HEK293 (cell line): ENCODE measurements around the gene ASCL3.

Experiments
- CTCF ChIA-PET: fragments of 350-600 bp; formaldehyde crosslinking; extraction: SDS; loops from one replicate; lab custom pipeline; 2021; ENCODE audit warnings: antibody characterized with exemption; lab: Yijun Ruan, JAX
- POLR2A ChIA-PET: fragments of 300-600 bp; formaldehyde crosslinking; extraction: SDS; loops from one replicate; lab custom pipeline; 2020; ENCODE audit warnings: antibody characterized with exemption, inconsistent platforms; lab: Yijun Ruan, JAX
- H3K27ac ChIP-seq: fragments of 200-500 bp; sonication (Bioruptor generic); 2 replicates; pipeline ENCODE4 v1.5.1; 2014; ENCODE audit warnings: low read depth, low read length, control low read depth, inconsistent platforms; ENCODE audit errors: extremely low read depth
- H3K36me3 ChIP-seq, 2 experiments: fragments of 200-500 bp in 1 of 2; sonication (Bioruptor generic) in 1 of 2; 1 replicate in 1 of 2; 2 replicates in 1 of 2; pipeline ENCODE4 v1.5.1; 2014 to 2017; ENCODE audit warnings: inconsistent platforms in 2 of 2, low read length in 2 of 2; ENCODE audit not compliant: control insufficient read depth in 2 of 2, insufficient read depth in 1 of 2
- H3K4me1 ChIP-seq: fragments of 200-500 bp; sonication (Bioruptor generic); 2 replicates; pipeline ENCODE4 v1.5.1; 2014; ENCODE audit warnings: mild to moderate bottlenecking, low read length, inconsistent platforms; ENCODE audit not compliant: control insufficient read depth, insufficient read depth
- H3K4me3 ChIP-seq: 2 replicates; pipeline ENCODE4 v1.5.1; 2011; ENCODE audit warnings: low read depth, mild to moderate bottlenecking, control low read depth, low read length, moderate library complexity
- H3K9me3 ChIP-seq: fragments of 200-500 bp; sonication (Bioruptor generic); 2 replicates; pipeline ENCODE4 v1.5.1; 2014; ENCODE audit warnings: low read depth, low read length, inconsistent platforms; ENCODE audit not compliant: control insufficient read depth, insufficient read depth
- KLF16 ChIP-seq: fragments of 450-650 bp; formaldehyde crosslinking; IDR thresholded peaks from 2 replicates; pipeline ENCODE4 v1.5.1; 2017; ENCODE audit warnings: missing biosample characterization, missing genetic modification characterization
- TCF7L2 ChIP-seq: IDR thresholded peaks from 2 replicates; pipeline ENCODE4 v1.6.1; 2011; ENCODE audit warnings: low read depth, mild to moderate bottlenecking, inconsistent platforms, low read length, moderate library complexity, borderline replicate concordance
- WT1 ChIP-seq: fragments of 450-650 bp; formaldehyde crosslinking; IDR thresholded peaks from 2 replicates; pipeline ENCODE4 v1.5.1; 2016; ENCODE audit warnings: missing biosample characterization, missing genetic modification characterization
- ZFHX2 ChIP-seq: fragments of 450-650 bp; formaldehyde crosslinking; conservative IDR thresholded peaks from 2 replicates; pipeline ENCODE4 v1.5.1; 2016; ENCODE audit warnings: missing biosample characterization, missing genetic modification characterization
- ZFP3 ChIP-seq: fragments of 450-650 bp; formaldehyde crosslinking; IDR thresholded peaks from 2 replicates; pipeline ENCODE4 v1.5.1; 2016; ENCODE audit warnings: low read depth, missing biosample characterization, missing genetic modification characterization
- ZNF10 ChIP-seq: fragments of 450-650 bp; formaldehyde crosslinking; IDR thresholded peaks from 2 replicates; pipeline ENCODE4 v1.5.1; 2017; ENCODE audit warnings: missing biosample characterization, missing genetic modification characterization
- ZNF148 ChIP-seq: fragments of 450-650 bp; formaldehyde crosslinking; IDR thresholded peaks from 2 replicates; pipeline ENCODE4 v1.5.0; 2017; ENCODE audit warnings: missing biosample characterization, missing genetic modification characterization, borderline replicate concordance
- ZNF157 ChIP-seq: fragments of 450-650 bp; formaldehyde crosslinking; IDR thresholded peaks from 2 replicates; pipeline ENCODE4 v1.5.1; 2016; ENCODE audit warnings: missing biosample characterization, missing genetic modification characterization
- ZNF184 ChIP-seq: fragments of 450-650 bp; IDR thresholded peaks from 2 replicates; pipeline ENCODE4 v1.5.1; 2018; ENCODE audit warnings: missing biosample characterization, mild to moderate bottlenecking, missing genetic modification characterization
- ZNF2 ChIP-seq: fragments of 450-650 bp; formaldehyde crosslinking; IDR thresholded peaks from 2 replicates; pipeline ENCODE4 v1.5.1; 2016; ENCODE audit warnings: missing biosample characterization, missing genetic modification characterization
- ZNF211 ChIP-seq: fragments of 450-650 bp; formaldehyde crosslinking; IDR thresholded peaks from 2 replicates; pipeline ENCODE4 v1.5.1; 2016; ENCODE audit warnings: low read depth, missing biosample characterization, missing genetic modification characterization
- ZNF23 ChIP-seq: fragments of 450-650 bp; formaldehyde crosslinking; IDR thresholded peaks from 2 replicates; pipeline ENCODE4 v1.5.1; 2016; ENCODE audit warnings: missing biosample characterization, missing genetic modification characterization, borderline replicate concordance
- ZNF292 ChIP-seq: fragments of 450-650 bp; formaldehyde crosslinking; IDR thresholded peaks from 2 replicates; pipeline ENCODE4 v1.5.1; 2016; ENCODE audit warnings: low read depth, missing biosample characterization, missing genetic modification characterization, borderline replicate concordance
- ZNF501 ChIP-seq: fragments of 450-650 bp; formaldehyde crosslinking; IDR thresholded peaks from 2 replicates; pipeline ENCODE4 v1.5.1; 2016; ENCODE audit warnings: missing biosample characterization, missing genetic modification characterization
- ZNF514 ChIP-seq: fragments of 450-650 bp; formaldehyde crosslinking; IDR thresholded peaks from 2 replicates; pipeline ENCODE4 v1.5.1; 2016; ENCODE audit warnings: missing biosample characterization, missing genetic modification characterization
- ZNF560 ChIP-seq: fragments of 450-650 bp; formaldehyde crosslinking; IDR thresholded peaks from 2 replicates; pipeline ENCODE4 v1.5.1; 2017; ENCODE audit warnings: missing biosample characterization, missing genetic modification characterization, borderline replicate concordance
- ZNF654 ChIP-seq: fragments of 450-650 bp; formaldehyde crosslinking; IDR thresholded peaks from 2 replicates; pipeline ENCODE4 v1.5.1; 2016; ENCODE audit warnings: low read depth, missing biosample characterization, missing genetic modification characterization
- ZNF747 ChIP-seq: fragments of 450-650 bp; formaldehyde crosslinking; IDR thresholded peaks from 2 replicates; pipeline ENCODE4 v1.5.1; 2016; ENCODE audit warnings: missing biosample characterization, missing genetic modification characterization
- ZNF791 ChIP-seq: fragments of 450-650 bp; formaldehyde crosslinking; IDR thresholded peaks from 2 replicates; pipeline ENCODE4 v1.5.1; 2016; ENCODE audit warnings: missing biosample characterization, missing genetic modification characterization
- ZNF792 ChIP-seq: fragments of 450-650 bp; formaldehyde crosslinking; IDR thresholded peaks from 2 replicates; pipeline ENCODE4 v1.5.1; 2016; ENCODE audit warnings: missing biosample characterization, missing genetic modification characterization
- ZSCAN18 ChIP-seq: fragments of 450-650 bp; formaldehyde crosslinking; IDR thresholded peaks from 2 replicates; pipeline ENCODE4 v1.5.1; 2016; ENCODE audit warnings: missing biosample characterization, missing genetic modification characterization
- ZSCAN5A ChIP-seq: fragments of 450-650 bp; formaldehyde crosslinking; IDR thresholded peaks from 2 replicates; pipeline ENCODE4 v1.5.1; 2016; ENCODE audit warnings: missing biosample characterization, missing genetic modification characterization
- TF ChIP-seq, protein P1 (sequence below): fragments of 450-650 bp; formaldehyde crosslinking; IDR thresholded peaks from 2 replicates; pipeline ENCODE4 v1.5.1; 2017; ENCODE audit warnings: missing biosample characterization, mild to moderate bottlenecking, missing genetic modification characterization, moderate library complexity
- TF ChIP-seq, protein P2 (sequence below): fragments of 450-650 bp; formaldehyde crosslinking; IDR thresholded peaks from 2 replicates; pipeline ENCODE4 v1.5.1; 2016; ENCODE audit warnings: missing biosample characterization, missing genetic modification characterization

ASCL3 gene

GRCh38 chr11:8961401-8961800 is 18.6 kb upstream of the ASCL3 start (continued):
- TF ChIP-seq ZSCAN5A (no peak), ZNF792 (tag by site-specific recombination) (no peak), ZNF560 (no peak), WT1 (tag by site-specific recombination) (no peak), KLF16 (tag by site-specific recombination) (no peak), ZNF157 (no peak), ZFHX2 (tag by site-specific recombination) (no peak)

DNA sequence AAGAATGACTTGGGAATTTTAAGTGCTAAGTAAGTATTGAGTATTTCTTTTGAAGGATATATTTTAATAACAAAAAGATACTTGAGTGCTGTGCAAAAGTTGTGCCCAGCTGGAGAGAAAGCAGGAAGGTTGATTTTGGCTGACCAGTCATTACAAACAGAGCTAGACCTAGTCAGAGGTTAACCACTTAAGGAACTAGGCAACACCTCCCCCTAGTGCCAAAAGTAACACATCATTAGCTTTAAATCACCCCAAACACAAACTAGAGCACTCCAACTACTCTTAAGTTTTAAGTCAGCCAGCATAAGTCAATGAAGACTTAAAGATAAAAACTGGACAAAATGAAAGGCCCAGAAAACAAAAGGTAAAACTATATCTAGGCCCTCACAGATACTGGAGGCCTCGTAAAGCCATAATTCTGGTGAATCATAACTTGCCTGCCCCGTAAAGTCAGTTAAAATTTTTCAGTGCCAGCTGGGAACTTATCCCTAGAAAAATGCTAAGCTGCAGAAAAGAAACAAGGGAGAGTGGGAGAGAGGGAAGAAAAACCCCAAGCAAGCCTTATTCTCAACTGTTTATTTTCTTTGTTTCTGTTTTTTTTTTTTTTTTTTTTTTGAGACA is 16.8 kb upstream of the ASCL3 start:
- TF ChIP-seq, protein P1, sequence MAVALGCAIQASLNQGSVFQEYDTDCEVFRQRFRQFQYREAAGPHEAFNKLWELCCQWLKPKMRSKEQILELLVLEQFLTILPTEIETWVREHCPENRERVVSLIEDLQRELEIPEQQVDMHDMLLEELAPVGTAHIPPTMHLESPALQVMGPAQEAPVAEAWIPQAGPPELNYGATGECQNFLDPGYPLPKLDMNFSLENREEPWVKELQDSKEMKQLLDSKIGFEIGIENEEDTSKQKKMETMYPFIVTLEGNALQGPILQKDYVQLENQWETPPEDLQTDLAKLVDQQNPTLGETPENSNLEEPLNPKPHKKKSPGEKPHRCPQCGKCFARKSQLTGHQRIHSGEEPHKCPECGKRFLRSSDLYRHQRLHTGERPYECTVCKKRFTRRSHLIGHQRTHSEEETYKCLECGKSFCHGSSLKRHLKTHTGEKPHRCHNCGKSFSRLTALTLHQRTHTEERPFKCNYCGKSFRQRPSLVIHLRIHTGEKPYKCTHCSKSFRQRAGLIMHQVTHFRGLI (tag by site-specific recombination): no peak
- TF ChIP-seq ZFP3: no peak
- no peak for TF ChIP-seq ZNF10 (tag by site-specific recombination)
- no peak for TF ChIP-seq ZNF514 (tag by site-specific recombination)
- TF ChIP-seq ZNF654 (tag by site-specific recombination): peak; percentile 82
- Histone ChIP-seq H3K4me1 (no peaks in the 10 kb centered on the region), H3K27ac (no peak overlapping the region), H3K9me3 (no peaks in the 10 kb centered on the region), H3K4me3 (no peak overlapping the region), H3K36me3 (peaks cover 0 to 29% of the 10 kb centered on the region in 2 experiments; a peak in 1 of 3 replicates)
- ChIA-PET CTCF (interaction anchor here (0.5 to 6.5 kb wide), 35 partner anchors 8 to 1493 kb away, joined by 3 to 96 read pairs (median 4); partner anchors contain the start of genes AKIP1, ASCL3 and C11orf16), POLR2A (interaction anchor here (0.6 to 1.3 kb wide), 6 partner anchors 20 to 547 kb away, joined by 3 to 5 read pairs (median 4); partner anchors contain the start of gene AKIP1)

DNA sequence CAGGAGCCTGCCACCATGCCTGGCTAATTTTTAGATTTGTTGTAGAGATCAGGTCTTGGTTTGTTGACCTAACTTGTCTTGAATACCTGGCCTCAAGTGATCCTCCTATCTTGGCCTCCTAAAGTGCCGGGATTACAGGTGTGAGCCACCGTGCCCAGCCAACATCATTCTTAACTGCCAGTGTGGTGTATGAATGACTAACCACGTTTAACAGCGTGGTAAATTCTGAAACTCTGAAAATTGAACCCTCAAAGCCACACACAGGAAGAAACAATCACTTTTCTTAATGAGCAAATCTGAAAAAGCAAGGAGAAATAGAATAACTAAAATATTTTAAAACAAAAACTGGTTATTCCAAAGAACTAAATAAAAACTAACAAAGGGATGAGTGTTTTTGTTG is 14.0 kb upstream of the ASCL3 start:
- H3K9me3 ChIP-seq: no peaks in the 10 kb centered on the region
- no peak overlapping the region for H3K4me3 ChIP-seq
- no peaks in the 10 kb centered on the region for H3K4me1 ChIP-seq
- CTCF ChIA-PET: interaction anchor here (6.5 kb wide), 1 partner anchor 42 kb away, joined by 96 read pairs; no protein-coding TSS in a partner anchor
- POLR2A ChIA-PET: interaction anchor here (0.6 kb wide), 1 partner anchor 46 kb away, joined by 3 read pairs; the partner anchor contains the start of gene AKIP1
- H3K36me3 ChIP-seq: peaks cover 0 to 53% of the 10 kb centered on the region in 2 experiments; a peak in 2 of 3 replicates
- H3K27ac ChIP-seq: no peak overlapping the region
- TF ChIP-seq ZNF501 (tag by site-specific recombination): no peak
- no peak for TF ChIP-seq ZNF23 (tag by site-specific recombination)
- TF ChIP-seq ZNF292 (tag by site-specific recombination): no peak
- no peak for TF ChIP-seq ZSCAN18 (tag by site-specific recombination)
- TF ChIP-seq ZNF211 (tag by site-specific recombination): no peak
- no peak for TF ChIP-seq ZNF747
- TF ChIP-seq ZNF148 (tag by site-specific recombination): no peak
- TF ChIP-seq, protein P2, sequence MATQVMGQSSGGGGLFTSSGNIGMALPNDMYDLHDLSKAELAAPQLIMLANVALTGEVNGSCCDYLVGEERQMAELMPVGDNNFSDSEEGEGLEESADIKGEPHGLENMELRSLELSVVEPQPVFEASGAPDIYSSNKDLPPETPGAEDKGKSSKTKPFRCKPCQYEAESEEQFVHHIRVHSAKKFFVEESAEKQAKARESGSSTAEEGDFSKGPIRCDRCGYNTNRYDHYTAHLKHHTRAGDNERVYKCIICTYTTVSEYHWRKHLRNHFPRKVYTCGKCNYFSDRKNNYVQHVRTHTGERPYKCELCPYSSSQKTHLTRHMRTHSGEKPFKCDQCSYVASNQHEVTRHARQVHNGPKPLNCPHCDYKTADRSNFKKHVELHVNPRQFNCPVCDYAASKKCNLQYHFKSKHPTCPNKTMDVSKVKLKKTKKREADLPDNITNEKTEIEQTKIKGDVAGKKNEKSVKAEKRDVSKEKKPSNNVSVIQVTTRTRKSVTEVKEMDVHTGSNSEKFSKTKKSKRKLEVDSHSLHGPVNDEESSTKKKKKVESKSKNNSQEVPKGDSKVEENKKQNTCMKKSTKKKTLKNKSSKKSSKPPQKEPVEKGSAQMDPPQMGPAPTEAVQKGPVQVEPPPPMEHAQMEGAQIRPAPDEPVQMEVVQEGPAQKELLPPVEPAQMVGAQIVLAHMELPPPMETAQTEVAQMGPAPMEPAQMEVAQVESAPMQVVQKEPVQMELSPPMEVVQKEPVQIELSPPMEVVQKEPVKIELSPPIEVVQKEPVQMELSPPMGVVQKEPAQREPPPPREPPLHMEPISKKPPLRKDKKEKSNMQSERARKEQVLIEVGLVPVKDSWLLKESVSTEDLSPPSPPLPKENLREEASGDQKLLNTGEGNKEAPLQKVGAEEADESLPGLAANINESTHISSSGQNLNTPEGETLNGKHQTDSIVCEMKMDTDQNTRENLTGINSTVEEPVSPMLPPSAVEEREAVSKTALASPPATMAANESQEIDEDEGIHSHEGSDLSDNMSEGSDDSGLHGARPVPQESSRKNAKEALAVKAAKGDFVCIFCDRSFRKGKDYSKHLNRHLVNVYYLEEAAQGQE (tag by site-specific recombination): no peak
- no peak for TF ChIP-seq ZNF791
- TF ChIP-seq TCF7L2: no peak
- no peak for TF ChIP-seq ZNF2 (tag by site-specific recombination)
- no peak for TF ChIP-seq ZNF184 (tag by site-specific recombination)
